GM13976 (cell line): ENCODE measurements around the gene TRIM62.

Source experiments
- DNase-seq: peaks from one replicate; pipeline ENCODE4 v3.0.0; 2012; ENCODE audit warnings: low spot score
- in situ Hi-C: fragments of 300-500 bp; cut with MboI; formaldehyde crosslinking; loops from one replicate; pipeline ENCODE4 v1.12.0; 2022; ENCODE audit warnings: low sequenced_read_pairs, mixed read lengths, inconsistent platforms; ENCODE audit not compliant: unreplicated experiment
- TF ChIP-seq, protein P1 (sequence below): IDR thresholded peaks from 2 replicates; pipeline ENCODE4 v1.5.1; 2012; ENCODE audit warnings: borderline replicate concordance, mild to moderate bottlenecking; ENCODE audit not compliant: insufficient read depth; ENCODE audit errors: extremely low read depth, missing control alignments, control extremely low read depth

The TRIM62 gene

DNA sequence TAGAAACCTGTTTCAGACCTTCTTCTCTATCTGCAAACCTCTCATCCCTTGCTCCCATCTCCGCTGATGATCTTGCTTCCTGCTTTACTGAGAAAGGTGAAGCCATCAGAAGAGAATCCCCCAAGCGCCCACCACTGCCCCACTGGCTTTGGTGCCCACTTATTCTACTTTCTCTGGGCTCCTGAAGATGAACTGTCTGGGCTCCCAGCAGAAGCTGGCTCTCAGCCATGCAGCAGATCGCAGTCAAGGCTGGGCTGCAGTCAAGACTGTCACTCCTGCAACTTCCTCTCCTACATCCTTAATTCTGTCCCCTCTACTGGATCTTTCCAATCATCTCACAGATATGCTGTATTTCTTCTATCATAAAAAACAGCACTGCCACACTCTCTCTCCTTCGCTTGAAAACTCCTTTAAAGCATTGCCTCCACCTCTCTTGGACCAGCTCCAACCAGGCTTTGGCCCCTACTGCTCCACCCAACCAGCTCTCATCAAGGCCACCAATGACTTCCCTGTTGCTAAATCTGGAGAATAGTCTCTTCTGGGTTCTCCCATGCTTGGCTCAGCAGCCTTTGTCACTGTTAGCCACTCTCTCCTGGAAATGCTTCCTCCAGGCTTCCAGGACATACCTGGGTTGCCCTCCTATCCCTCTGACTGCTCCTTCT lies 25.8 kb downstream of the TRIM62 start:
- DNase-seq: no peak
- in situ Hi-C loops: no loop called here
- TF ChIP-seq, protein P1, sequence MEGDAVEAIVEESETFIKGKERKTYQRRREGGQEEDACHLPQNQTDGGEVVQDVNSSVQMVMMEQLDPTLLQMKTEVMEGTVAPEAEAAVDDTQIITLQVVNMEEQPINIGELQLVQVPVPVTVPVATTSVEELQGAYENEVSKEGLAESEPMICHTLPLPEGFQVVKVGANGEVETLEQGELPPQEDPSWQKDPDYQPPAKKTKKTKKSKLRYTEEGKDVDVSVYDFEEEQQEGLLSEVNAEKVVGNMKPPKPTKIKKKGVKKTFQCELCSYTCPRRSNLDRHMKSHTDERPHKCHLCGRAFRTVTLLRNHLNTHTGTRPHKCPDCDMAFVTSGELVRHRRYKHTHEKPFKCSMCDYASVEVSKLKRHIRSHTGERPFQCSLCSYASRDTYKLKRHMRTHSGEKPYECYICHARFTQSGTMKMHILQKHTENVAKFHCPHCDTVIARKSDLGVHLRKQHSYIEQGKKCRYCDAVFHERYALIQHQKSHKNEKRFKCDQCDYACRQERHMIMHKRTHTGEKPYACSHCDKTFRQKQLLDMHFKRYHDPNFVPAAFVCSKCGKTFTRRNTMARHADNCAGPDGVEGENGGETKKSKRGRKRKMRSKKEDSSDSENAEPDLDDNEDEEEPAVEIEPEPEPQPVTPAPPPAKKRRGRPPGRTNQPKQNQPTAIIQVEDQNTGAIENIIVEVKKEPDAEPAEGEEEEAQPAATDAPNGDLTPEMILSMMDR: no peak

DNA sequence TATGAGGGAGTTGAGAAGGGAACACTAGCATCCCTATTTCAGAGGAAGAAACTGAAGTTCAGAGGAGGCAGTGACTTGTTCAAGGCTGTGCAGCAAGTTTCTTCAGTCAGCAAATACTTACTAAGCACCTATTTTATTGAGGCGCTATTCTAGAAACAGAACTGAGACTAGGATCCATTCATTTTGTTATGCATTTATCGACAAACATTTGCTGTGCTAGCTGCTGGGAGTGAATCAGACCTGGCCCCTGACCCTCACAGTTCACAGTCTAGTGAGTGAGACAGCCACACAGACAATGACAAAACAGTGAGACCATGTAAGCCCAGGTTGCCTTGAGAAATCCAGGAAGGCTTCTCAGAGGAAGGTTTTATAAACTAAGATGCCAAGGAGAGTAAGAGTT lies 28.2 kb downstream of the TRIM62 start:
- no peak for DNase-seq
- in situ Hi-C loops: no loop called here
- TF ChIP-seq, protein P1: no peak

DNA sequence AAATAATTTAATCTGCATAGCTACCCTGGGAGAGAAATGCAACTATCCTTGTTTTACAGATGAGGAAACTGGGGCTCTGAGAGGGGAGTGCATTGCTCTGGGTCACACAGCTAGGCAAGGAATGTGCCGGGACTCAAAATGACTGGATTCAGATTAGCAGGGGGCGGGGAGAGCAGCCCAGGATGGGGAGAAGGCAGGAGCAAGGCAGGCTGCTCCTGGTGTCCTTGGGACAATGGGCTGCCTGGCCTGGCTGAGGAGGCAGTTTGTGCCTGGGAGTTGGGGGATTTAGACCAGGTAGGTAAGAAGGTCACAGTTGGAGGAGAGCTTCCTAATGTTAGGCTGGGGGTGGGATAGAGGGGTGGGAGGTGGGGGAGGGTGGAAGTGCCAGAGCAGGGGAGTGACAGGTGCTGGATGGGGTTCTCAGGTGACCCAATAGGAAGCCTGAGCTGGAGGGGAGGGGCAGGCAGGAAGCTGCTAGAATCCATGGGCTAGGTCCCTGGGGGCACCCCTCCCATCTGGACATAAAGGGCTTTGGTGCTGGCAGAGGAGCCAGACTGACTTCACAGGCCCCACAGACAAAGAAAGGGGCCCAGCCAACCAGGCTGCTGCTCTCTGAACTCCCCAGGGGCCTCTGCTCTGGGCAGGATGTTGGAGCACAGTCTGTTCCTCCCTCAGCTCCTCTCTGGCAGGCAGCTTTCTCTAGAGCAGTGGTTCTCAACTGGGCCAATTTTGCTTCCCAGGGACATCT lies 29.0 kb downstream of the TRIM62 start:
- peak; percentile 55 for DNase-seq
- in situ Hi-C loops: no loop called here

DNA sequence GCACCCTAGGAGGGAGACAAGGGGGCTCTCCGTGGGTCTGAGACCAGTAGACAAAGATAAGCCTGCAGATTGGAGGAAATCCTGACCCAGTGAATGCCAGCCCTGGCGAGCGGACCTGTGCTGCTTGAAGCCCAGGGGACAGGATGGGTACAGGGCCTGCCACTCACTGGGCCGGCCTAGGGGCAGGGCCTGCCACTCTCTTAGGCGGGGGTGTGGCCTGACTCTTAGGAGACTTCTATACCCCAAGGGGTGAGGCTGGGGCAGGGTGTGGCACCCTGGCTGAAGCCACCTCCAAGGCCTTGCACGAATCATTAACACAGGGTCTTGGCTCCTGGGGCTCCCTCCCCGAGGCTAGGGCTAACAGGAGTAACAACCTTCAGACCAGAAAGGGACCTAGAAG lies 30.7 kb downstream of the TRIM62 start:
- TF ChIP-seq, protein P1: no peak
- in situ Hi-C loops: no loop called here

More for the DNA sequence above, 29.0 kb downstream of the TRIM62 start:
- TF ChIP-seq, protein P1: no peak

DNA sequence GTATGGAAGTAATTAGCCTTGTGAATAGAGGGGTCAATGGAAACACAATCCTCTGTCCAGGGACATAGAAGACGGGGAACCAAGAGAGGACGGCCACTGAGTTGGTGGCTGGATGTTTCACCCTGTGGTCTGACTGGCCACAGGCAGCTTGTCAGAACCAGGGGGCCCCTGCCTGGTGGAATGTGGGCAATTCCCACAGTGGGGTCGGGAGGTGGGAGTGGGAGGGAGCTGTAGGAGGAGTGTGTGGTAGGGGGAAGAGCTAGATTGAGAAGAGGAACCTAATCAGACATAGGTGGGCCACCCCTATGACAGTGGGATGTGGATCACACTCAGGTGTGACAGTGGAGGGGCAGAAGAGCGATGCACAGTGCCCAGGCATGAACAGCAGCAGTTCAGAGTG lies 31.3 kb downstream of the TRIM62 start:
- TF ChIP-seq, protein P1: no peak
- in situ Hi-C loops: no loop called here
- no peak for DNase-seq

More for the DNA sequence above, 30.7 kb downstream of the TRIM62 start:
- DNase-seq: no peak

DNA sequence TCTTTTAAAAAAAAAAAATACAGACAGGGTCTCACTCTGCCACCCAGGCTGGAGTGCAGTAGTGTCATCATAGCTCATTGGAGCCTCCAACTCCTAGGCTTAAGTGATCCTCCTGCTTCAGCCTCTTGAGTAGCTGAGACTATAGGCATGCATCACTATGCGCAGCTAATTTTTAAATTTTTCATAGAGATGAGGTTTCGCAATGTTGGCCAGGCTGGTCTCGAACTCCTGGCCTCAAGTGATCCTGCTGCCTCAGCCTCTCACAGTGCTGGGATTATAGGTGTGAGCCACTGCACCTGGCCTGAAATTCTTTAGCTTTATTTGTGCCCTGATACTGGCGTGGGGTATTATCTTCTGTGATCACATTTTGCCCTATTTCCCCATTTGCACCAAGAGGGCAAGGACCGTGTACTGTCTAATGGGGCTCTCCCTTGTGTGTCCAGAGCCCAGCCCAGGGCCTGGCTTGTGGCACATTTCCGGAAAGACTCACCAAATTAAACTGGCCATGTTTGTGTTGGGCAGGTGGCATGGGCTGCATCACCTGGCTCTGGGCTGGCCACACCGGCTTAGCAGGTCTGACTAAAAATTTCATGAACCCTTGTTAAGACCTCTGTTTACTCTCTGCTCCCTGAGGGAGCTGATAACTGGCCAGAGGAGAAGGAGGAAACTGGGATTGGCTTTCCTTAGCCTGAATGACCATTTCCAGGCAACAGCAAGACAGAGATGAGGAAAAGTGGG lies 32.2 kb downstream of the TRIM62 start:
- DNase-seq: no peak
- TF ChIP-seq, protein P1: no peak
- in situ Hi-C loops: no loop called here
